GM19438 (cell line): ENCODE data around the gene CYP4A11.
"Not testable (repeated sequence)": the region's sequence is repeated elsewhere in the genome, so short reads cannot be mapped to it uniquely, and the experiment has no call there.

Source experiments
- ATAC-seq: cut with Tn5 transposase; IDR thresholded peaks from one replicate; pipeline ENCODE4 v1.9.1; 2021; ENCODE audit warnings: low read depth; ENCODE audit not compliant: unreplicated experiment

Gene CYP4A11

GRCh38 chr1:46941135-46941694 is at the start of gene CYP4A11:
TSS of gene CYP4A11 (minus strand) at chr1:46941476. CDS start at chr1:46941433, 43 bp downstream.
- no peak for ATAC-seq

GRCh38 chr1:46990541-46990940 is 49.3 kb upstream of the CYP4A11 start:
- not testable (repeated sequence) for ATAC-seq

DNA sequence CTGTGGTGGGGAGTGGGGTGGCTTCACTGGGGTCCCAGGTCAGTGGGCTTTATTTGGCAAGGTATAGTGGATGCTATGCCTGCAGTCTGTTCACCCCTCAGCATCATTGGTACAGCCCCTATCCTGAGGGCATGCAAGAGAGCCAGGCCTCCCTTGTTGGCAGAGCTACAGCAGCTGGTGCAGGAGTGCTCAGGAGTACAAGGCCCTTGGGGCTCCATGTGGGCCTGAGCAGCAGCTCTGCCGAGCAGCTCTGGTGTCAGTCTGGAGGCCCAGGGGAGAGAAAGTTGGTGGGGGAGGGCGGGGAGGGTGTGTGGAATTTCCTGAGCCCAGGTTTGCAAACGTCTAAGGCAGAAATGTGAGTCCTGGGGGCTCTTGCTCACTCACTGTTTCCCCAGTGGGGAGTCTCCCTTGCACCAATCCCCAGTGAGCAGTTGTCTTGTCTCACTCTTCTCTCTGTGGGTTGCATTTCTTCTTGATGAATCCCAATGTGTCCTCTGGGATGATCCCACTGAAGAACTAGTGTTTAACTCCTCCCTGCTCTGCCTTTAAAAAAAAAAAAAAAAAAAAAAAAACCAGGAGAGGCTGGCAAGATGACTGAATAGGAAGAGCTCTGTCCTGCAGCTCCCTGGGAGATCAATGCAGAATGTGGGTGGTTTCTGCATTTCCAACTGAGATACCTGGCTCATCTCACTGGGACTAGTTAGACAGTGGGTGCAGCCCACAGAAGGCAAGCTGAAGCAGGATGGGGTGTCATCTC is 42.7 kb upstream of the CYP4A11 start:
- no peak for ATAC-seq

DNA sequence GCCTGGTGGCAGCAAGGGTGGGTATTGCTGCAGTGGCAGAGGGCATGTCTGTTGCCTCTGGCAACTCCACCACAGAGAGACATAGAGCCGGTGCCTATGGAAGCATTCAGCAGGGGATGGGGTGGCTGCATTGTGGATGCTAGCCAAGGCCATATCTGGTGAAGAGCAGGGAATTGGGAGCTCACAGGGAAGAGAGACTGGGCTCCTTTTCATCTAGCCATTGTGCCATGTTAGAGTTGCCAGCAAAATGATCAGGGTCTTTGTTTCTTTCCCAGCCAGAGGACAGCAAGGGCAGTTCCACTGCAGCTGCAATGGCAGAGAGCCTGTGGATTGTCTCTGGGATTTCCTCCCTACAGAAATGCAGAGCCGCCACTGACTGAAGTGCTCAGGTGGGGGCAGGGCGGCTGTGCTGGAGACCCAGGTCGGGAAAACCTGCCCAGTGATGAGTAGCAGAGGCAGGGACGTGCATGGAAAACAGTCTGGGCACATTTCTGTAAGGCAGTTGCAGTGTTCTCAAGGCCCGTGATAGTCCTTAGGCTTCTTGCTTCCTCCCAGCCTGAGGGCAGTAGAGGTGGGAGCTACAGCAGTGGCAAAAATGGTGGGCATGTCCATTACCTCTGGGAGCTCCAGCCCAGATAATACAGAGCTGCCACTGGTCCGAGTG is 42.0 kb upstream of the CYP4A11 start:
- ATAC-seq, result no peak

DNA sequence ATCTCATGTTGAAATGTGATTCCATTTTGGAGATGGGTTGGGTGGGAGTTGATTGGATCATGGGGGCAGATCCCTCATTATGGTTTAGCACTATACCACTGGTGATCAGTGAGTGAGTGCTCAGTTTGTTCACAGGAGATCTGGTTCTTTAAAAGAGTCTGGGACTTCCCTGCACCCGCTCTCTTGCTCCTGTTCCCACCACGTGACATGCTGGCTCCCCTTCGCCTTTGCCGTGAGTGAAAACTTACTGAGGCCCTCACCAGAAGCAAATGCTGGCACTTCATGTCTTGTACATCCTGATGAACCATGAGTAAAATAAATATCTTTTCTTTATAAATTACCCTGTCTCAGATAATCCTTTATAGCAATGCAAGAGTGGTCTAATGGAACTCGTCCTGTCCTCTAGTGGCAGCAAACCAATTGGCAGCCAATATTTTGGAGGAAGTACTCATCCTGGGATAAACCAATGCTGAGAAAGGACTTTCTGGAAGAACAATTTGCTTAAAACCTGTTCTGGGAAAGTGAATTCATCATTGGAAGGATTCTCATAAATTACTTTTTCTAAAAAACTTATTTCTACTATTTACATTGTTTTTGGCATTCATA is 27.8 kb upstream of the CYP4A11 start:
- no peak for ATAC-seq

GRCh38 chr1:46962272-46962671 is 21.0 kb upstream of the CYP4A11 start:
- ATAC-seq, result not testable (repeated sequence)

- ATAC-seq, result no peak
These were observed 19.9 kb upstream of the CYP4A11 start for GRCh38 chr1:46961066-46961758.

DNA sequence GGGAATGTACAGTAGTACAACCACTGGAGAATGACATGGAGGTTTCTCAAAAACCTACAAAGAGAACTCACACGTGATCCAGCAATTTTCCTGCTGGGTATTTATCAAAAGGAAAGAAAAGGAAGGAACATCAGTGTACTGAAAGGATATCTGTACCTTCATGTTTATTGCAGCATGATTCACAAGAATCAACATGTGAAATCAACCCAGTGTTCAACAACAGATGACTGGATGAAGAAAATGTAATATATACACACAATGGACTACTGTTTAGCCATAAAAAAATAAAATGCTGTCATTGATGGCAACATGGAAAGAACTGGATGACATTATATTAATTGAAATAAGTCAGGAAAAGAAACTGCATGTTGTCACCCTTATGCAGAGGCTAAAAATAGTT is 19.0 kb upstream of the CYP4A11 start:
- ATAC-seq, result no peak

- not testable (repeated sequence) for ATAC-seq
These were observed 13.8 kb upstream of the CYP4A11 start for GRCh38 chr1:46955116-46955515.

DNA sequence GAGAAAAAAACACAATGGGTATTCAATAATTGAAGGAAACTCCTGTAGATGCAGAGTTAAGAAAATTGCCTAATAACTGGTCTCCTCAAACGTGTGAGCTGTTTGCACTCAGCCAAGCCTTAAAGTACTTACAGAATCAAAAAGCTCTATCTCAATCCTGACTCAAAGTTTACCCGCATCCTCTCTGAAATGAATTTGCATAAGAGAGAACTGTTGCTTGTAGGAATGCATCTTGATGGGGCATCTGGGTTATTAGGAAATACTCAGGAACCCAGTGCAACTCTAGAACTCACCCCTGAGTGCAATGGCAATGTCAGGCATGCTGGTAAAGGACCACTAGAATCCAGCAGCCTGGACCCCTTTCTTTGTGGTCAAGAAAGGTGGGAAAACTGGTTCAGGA is 12.6 kb upstream of the CYP4A11 start:
- ATAC-seq, result not testable (repeated sequence)

GRCh38 chr1:46949417-46949666 is 8.1 kb upstream of the CYP4A11 start:
- not testable (repeated sequence) for ATAC-seq

DNA sequence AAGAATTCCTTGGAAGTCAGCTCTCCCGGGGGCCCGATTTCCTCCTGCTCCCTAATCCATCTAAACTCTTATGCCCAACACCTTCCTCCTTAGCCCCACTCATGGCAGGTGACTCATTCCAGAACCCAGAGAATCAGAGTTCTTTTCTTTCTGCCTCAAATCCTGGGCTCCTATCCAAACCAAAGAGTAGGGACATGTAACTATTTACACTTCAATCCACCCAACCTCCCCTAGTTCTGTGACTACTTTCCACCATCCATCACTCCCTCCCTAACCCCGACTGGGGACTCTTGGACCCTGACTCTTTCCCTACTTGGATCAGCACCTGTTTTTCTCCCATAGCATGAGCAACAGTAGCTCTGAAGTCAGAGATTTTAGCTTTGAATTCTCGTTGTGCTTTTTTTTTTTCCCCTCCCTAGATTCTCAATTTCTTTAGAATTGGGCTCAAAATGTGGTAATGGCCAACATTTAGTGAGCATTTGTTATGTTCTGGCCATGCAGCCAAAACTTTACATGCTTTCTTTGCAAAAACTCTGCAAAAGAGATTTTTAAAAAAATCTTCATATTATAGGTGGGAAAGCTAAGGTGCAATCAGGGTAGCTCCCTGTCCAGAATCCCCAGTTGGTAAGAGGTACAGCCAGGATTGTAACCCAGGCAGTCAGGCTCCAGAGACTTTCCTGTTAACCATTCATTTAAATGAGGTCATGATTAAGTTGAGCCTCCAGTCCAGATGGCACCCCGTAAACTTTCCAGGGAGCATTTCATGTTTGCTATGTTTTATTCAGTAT is 7.5 kb upstream of the CYP4A11 start:
- no peak for ATAC-seq

DNA sequence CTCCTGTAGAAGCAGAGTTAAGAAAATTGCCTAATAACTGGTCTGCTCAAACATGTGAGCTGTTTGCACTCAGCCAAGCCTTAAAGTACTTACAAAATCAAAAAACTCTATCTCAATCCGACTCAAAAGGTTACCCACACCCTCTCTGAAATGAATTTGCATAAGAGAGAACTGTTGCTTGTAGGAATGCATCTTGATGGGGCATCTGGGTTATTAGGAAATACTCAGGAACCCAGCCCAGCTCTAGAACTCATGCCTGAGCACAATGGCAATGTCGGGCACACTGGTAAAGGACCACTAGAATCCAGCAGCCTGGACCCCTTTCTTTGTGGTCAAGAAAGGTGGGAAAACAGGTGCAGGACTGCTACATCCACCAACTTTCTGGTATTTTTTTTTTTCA is 6.4 kb upstream of the CYP4A11 start:
- ATAC-seq, result not testable (repeated sequence)

DNA sequence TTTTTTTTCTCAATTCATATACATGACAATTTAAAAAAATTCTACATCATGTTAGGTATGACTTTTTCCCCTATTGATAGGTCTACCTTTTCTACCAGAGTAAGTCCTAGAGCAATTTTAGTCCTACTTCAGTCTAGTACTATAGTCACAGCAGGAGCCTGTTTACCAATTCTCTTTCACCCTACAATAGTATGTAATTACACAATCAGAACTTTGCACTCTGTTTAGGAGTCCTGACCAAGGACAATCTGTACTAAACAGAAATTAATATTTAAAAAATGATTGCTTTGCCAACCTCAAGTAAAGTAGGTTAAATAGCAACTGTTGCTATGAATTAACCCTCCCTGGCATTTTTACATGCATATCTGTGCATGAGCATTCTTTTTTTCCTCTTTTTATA is 810 bp upstream of the CYP4A11 start:
- no peak for ATAC-seq

DNA sequence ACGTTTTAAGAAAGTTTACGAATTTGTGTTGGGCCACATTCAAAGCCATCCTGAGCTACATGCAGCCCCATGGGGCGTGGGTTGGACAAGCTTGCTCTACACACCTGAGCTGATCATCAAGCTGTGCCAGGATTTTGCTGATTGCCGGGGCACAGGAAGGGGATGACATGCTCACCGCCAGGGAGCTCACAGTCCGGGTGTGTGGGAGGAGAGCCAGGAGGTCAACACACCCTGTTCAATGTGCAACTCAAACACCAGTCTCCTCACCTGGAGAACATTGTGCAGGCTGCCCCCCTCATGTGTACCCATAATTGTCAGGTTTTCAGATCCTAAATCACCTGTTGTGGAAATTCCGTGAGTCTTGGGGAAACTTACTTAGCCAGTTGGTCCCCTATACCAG is 969 bp downstream of the CYP4A11 start:
- ATAC-seq, result no peak

- ATAC-seq, result no peak
These were observed 4.0 kb downstream of the CYP4A11 start for GRCh38 chr1:46937270-46937669.

- no peak for ATAC-seq
These were observed 4.5 kb downstream of the CYP4A11 start for GRCh38 chr1:46936788-46937187.

DNA sequence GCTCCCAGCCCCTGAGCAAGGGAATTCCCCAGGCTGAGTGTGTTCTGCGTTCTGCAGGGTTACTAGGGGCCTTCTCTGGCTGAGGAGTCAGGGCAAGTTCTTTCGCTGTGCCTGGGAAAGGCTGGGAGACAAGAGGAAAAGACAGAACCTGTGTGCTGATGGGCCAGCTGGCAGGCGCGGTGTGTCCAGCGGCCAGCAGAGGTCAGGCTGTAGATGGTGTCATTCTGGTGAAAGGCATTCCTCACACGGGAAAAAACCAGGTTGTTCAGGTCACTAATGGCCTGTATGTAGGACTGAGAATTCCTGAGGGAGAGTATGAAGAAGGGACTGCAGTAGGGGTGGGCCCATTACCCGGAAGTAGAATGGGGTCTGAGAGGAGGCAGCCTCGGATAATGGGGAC is 6.4 kb downstream of the CYP4A11 start:
- not testable (repeated sequence) for ATAC-seq

GRCh38 chr1:46932020-46932419 is 9.3 kb downstream of the CYP4A11 start:
- ATAC-seq, result not testable (repeated sequence)

DNA sequence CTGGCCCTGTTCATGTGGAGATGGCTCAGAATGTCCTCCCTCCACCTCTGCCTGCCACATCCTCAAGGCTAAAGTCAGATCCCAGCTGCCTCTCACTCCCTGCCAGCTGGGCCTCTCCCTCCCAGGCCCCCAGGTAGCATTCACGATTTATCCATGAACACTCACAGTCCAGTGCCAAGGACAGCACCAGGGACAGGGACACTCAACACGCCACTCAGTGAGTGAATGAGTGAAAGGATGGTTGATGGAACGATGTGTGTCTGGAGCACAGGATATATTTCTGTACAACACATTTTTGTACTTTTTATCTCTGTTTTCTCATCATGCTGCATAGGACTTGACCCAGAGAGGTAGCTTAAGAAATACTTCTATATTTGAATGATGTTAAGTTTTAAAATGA is 10.1 kb downstream of the CYP4A11 start:
- no peak for ATAC-seq
